ENCODE data around the gene ALB.

The ALB gene

DNA sequence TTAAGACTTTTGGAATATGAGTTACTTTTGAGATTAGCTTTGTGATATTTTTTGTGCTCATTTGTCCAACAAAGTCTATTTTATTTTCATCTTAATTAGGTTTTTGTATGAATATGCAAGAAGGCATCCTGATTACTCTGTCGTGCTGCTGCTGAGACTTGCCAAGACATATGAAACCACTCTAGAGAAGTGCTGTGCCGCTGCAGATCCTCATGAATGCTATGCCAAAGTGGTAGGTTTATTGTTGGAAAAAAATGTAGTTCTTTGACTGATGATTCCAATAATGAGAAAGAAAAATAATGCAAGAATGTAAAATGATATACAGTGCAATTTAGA lies 10.8 kb downstream of the ALB start:
- no peak overlapping the region for H2AFZ ChIP-seq (ENCODE audit: low read depth, low read length, severe bottlenecking)

DNA sequence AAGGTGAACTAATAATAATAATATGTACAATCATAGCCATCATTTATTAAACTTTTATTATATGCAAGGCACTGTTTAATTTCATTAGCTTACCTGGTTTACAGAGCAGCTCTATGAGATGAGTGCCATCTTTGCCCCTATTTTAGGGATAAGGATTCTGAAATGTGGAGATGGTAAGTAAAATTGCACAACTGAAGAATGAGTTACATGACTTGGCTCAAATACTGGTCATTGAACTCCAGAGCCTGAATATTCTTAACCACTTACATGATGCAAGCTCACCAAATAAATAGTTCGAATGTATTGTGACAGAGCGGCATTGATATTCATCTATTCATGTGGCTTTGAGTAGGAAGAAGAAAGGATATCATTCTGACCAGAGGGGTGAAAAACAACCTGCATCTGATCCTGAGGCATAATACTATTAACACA lies 11.7 kb downstream of the ALB start:
- Histone ChIP-seq H3K4me3 (ENCODE audit: insufficient read depth, low read length, poor library complexity, severe bottlenecking) (no peak overlapping the region), H3K9me3 (ENCODE audit: insufficient read depth, low read length) (no peaks in the 10 kb centered on the region), H4K20me1 (ENCODE audit: low read depth, low read length) (no peaks in the 10 kb centered on the region), H3K79me2 (ENCODE audit: insufficient read depth, low read length) (no peaks in the 10 kb centered on the region), H3K36me3 (ENCODE audit: low read length) (no peaks in the 10 kb centered on the region), H3F3A (ENCODE audit: insufficient read depth) (no peaks in the 10 kb centered on the region), H2AFZ (ENCODE audit: low read depth, low read length, severe bottlenecking) (no peak overlapping the region), H3K4me2 (ENCODE audit: low read depth, low read length, poor library complexity, severe bottlenecking) (no peak overlapping the region), H3K9ac (ENCODE audit: low read length) (no peak overlapping the region), H3K9me2 (replicated peaks; ENCODE audit: insufficient read depth, low read length) (no peaks in the 10 kb centered on the region), H3K27me3 (ENCODE audit: low read length) (no peaks in the 10 kb centered on the region), H3K27ac (ENCODE audit: low read depth, low read length) (no peak overlapping the region)
- no peak for TF ChIP-seq EZH2phosphoT487 (conservative IDR thresholded peaks at IDR 0.05; ENCODE audit: low read length)
- TF ChIP-seq, protein P1, sequence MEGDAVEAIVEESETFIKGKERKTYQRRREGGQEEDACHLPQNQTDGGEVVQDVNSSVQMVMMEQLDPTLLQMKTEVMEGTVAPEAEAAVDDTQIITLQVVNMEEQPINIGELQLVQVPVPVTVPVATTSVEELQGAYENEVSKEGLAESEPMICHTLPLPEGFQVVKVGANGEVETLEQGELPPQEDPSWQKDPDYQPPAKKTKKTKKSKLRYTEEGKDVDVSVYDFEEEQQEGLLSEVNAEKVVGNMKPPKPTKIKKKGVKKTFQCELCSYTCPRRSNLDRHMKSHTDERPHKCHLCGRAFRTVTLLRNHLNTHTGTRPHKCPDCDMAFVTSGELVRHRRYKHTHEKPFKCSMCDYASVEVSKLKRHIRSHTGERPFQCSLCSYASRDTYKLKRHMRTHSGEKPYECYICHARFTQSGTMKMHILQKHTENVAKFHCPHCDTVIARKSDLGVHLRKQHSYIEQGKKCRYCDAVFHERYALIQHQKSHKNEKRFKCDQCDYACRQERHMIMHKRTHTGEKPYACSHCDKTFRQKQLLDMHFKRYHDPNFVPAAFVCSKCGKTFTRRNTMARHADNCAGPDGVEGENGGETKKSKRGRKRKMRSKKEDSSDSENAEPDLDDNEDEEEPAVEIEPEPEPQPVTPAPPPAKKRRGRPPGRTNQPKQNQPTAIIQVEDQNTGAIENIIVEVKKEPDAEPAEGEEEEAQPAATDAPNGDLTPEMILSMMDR (IDR thresholded peaks at IDR 0.05; ENCODE audit: insufficient read depth, low read length, poor library complexity, severe bottlenecking): no peak

More for the DNA sequence above, 10.8 kb downstream of the ALB start:
- TF ChIP-seq, protein P1 (IDR thresholded peaks at IDR 0.05; ENCODE audit: insufficient read depth, low read length, poor library complexity, severe bottlenecking): no peak
- no peak for TF ChIP-seq EZH2phosphoT487 (conservative IDR thresholded peaks at IDR 0.05; ENCODE audit: low read length)
- Histone ChIP-seq H3K36me3 (ENCODE audit: low read length) (no peaks in the 10 kb centered on the region), H3K79me2 (ENCODE audit: insufficient read depth, low read length) (no peaks in the 10 kb centered on the region), H3F3A (ENCODE audit: insufficient read depth) (no peaks in the 10 kb centered on the region), H3K9me2 (replicated peaks; ENCODE audit: insufficient read depth, low read length) (no peaks in the 10 kb centered on the region), H3K27me3 (ENCODE audit: low read length) (no peaks in the 10 kb centered on the region), H3K4me3 (ENCODE audit: insufficient read depth, low read length, poor library complexity, severe bottlenecking) (no peak overlapping the region), H3K9ac (ENCODE audit: low read length) (no peak overlapping the region), H3K27ac (ENCODE audit: low read depth, low read length) (no peak overlapping the region), H4K20me1 (ENCODE audit: low read depth, low read length) (no peaks in the 10 kb centered on the region), H3K4me2 (ENCODE audit: low read depth, low read length, poor library complexity, severe bottlenecking) (no peak overlapping the region), H3K9me3 (ENCODE audit: insufficient read depth, low read length) (no peaks in the 10 kb centered on the region)

DNA sequence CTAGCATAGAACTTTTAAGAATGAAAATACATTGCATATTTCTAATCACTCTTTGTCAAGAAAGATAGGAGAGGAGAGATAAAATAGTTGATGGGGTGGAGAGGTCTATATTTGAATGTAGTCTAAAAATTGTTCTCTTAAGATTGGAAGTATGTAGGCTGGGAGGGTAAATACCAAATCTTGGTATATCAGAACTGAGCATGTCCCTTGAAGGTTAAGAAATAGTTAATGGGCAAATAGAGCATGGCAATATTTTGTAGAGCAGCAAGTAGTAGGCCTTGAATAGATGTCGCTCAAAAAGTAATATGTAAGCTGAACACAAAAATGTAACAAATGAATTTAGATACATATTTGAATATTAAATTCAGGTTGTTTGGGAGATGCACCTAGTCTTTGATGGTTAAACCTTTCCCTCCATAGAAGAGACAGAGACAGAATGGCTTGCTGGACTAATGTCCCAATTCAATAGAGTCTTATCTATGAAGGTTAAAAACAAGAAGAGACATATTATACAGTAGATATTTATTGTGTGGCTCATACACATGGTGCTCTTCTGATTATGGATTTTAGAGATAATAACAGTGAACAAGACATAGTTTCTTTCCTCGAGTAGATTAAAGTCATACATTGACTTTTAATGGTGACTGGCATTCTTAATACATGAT lies 12.5 kb downstream of the ALB start:
- no peaks in the 10 kb centered on the region for H4K20me1 ChIP-seq (ENCODE audit: low read depth, low read length)
- H3K79me2 ChIP-seq (ENCODE audit: insufficient read depth, low read length): no peaks in the 10 kb centered on the region
- H3K9ac ChIP-seq (ENCODE audit: low read length): no peak overlapping the region
- H3K4me3 ChIP-seq (ENCODE audit: insufficient read depth, low read length, poor library complexity, severe bottlenecking): no peak overlapping the region
- no peak overlapping the region for H3K4me2 ChIP-seq (ENCODE audit: low read depth, low read length, poor library complexity, severe bottlenecking)
- H2AFZ ChIP-seq (ENCODE audit: low read depth, low read length, severe bottlenecking): no peak overlapping the region
- no peaks in the 10 kb centered on the region for H3K9me2 ChIP-seq (replicated peaks; ENCODE audit: insufficient read depth, low read length)
- no peak overlapping the region for H3K27ac ChIP-seq (ENCODE audit: low read depth, low read length)
- H3K27me3 ChIP-seq (ENCODE audit: low read length): no peaks in the 10 kb centered on the region
- H3K36me3 ChIP-seq (ENCODE audit: low read length): no peaks in the 10 kb centered on the region
- H3F3A ChIP-seq (ENCODE audit: insufficient read depth): no peaks in the 10 kb centered on the region
- no peaks in the 10 kb centered on the region for H3K9me3 ChIP-seq (ENCODE audit: insufficient read depth, low read length)
- TF ChIP-seq, protein P1 (IDR thresholded peaks at IDR 0.05; ENCODE audit: insufficient read depth, low read length, poor library complexity, severe bottlenecking): no peak
- TF ChIP-seq EZH2phosphoT487 (conservative IDR thresholded peaks at IDR 0.05; ENCODE audit: low read length): no peak
